Stimulated activated CD4-positive, alpha-beta T cell treated with anti-CD3 and anti-CD28 coated beads, TNF-alpha, amount 100 ng/mL, for 48 hours (primary cell): Measurements from ENCODE around the gene TMX4.
A peak's percentile ranks its signal among the peaks of the same experiment; 100 is the strongest.
"Not testable (repeated sequence)": the region's sequence is repeated elsewhere in the genome, so short reads cannot be mapped to it uniquely, and the experiment has no call there.

ENCODE experiments used
- DNase-seq, 3 donors: peaks; one replicate each; pipeline ENCODE4 v3.0.0-alpha.2; 2020; ENCODE audit warnings: low read depth in 3 of 3

TMX4 gene

GRCh38 chr20:8019246-8019997 lies at the start of gene TMX4:
TSS of gene TMX4 (minus strand) at chr20:8019761. CDS start at chr20:8019613, 148 bp downstream.
- DNase-seq = peak; percentile 83 to 96 (median 89)

GRCh38 chr20:8067082-8067481 lies 47.5 kb upstream of the TMX4 start:
- DNase-seq = no peak

- DNase-seq = no peak
Observed at GRCh38 chr20:8066662-8067061, 47.1 kb upstream of the TMX4 start.

GRCh38 chr20:8065691-8066090 lies 46.1 kb upstream of the TMX4 start:
- no peak for DNase-seq

- no peak for DNase-seq
Observed at GRCh38 chr20:8062756-8063155, 43.2 kb upstream of the TMX4 start.

GRCh38 chr20:8061861-8062518 lies 42.4 kb upstream of the TMX4 start:
- no peak for DNase-seq

GRCh38 chr20:8060977-8061376 lies 41.4 kb upstream of the TMX4 start:
- no peak for DNase-seq

GRCh38 chr20:8057871-8058270 lies 38.3 kb upstream of the TMX4 start:
- no peak for DNase-seq

GRCh38 chr20:8055096-8055495 lies 35.5 kb upstream of the TMX4 start:
- no peak for DNase-seq

GRCh38 chr20:8050157-8050837 lies 30.7 kb upstream of the TMX4 start:
- no peak for DNase-seq

GRCh38 chr20:8049310-8049709 lies 29.7 kb upstream of the TMX4 start:
- DNase-seq = no peak

- no peak for DNase-seq
Observed at GRCh38 chr20:8045946-8046345, 26.4 kb upstream of the TMX4 start.

GRCh38 chr20:8043687-8044282 lies 24.2 kb upstream of the TMX4 start:
- DNase-seq = peak in 2 of 3 donors; percentile 3 to 25

- DNase-seq = no peak
Observed at GRCh38 chr20:8039042-8039441, 19.5 kb upstream of the TMX4 start.

GRCh38 chr20:8036771-8037170 lies 17.2 kb upstream of the TMX4 start:
- no peak for DNase-seq

GRCh38 chr20:8033151-8033841 lies 13.7 kb upstream of the TMX4 start:
- DNase-seq = no peak

GRCh38 chr20:8032499-8032898 lies 12.9 kb upstream of the TMX4 start:
- DNase-seq = no peak

- DNase-seq = not testable (repeated sequence)
Observed at GRCh38 chr20:8031539-8031938, 12.0 kb upstream of the TMX4 start.

- DNase-seq = no peak
Observed at GRCh38 chr20:8021541-8022269, 2.1 kb upstream of the TMX4 start.

GRCh38 chr20:8020314-8021079 lies 936 bp upstream of the TMX4 start:
- DNase-seq = no peak

GRCh38 chr20:8019998-8020247 lies 362 bp upstream of the TMX4 start:
- DNase-seq = no peak
